GM23338 (cell line): ENCODE data around the gene GLS. TPM values are rescaled to one million over a fixed set of nuclear protein-coding genes. Genes with fewer than 3 reads are reported as not detected.

Experiments used
- ATAC-seq: fragments of 200-7000 bp; cut with Tn5 transposase; 3 replicates; pipeline ENCODE4 v1.9.1; 2020
- DNase-seq: peaks from one replicate; pipeline ENCODE4 v3.0.0-alpha.2; 2015; ENCODE audit warnings: low spot score
- H2AFZ ChIP-seq: fragments of 200-600 bp; sonication (generic); 2 replicates; pipeline ENCODE4 v1.8.0; 2016; ENCODE audit warnings: antibody characterized with exemption, mild to moderate bottlenecking, moderate library complexity
- H3F3A ChIP-seq: fragments of 200-600 bp; sonication (generic); replicated peaks from 2 replicates; pipeline ENCODE4 v1.8.0; 2017; ENCODE audit warnings: antibody characterized with exemption, mixed run types, low read depth
- H3K27ac ChIP-seq: fragments of 200-600 bp; sonication (generic); 2 replicates; pipeline ENCODE4 v1.6.1; 2016; ENCODE audit warnings: low read depth
- H3K27me3 ChIP-seq: fragments of 200-600 bp; sonication (generic); 2 replicates; pipeline ENCODE4 v1.8.0; 2016; ENCODE audit warnings: mild to moderate bottlenecking, mixed run types, moderate library complexity; ENCODE audit not compliant: insufficient read depth
- H3K36me3 ChIP-seq: fragments of 200-600 bp; sonication (generic); 2 replicates; pipeline ENCODE4 v1.8.0; 2016; ENCODE audit warnings: mild to moderate bottlenecking; ENCODE audit not compliant: insufficient read depth
- H3K4me1 ChIP-seq: fragments of 200-600 bp; sonication (generic); 2 replicates; pipeline ENCODE4 v1.8.0; 2016; ENCODE audit warnings: mild to moderate bottlenecking, moderate library complexity; ENCODE audit not compliant: insufficient read depth
- H3K4me2 ChIP-seq: fragments of 200-600 bp; sonication (generic); 2 replicates; pipeline ENCODE4 v1.7.1; 2017; ENCODE audit warnings: mixed run types
- H3K4me3 ChIP-seq: fragments of 200-600 bp; sonication (generic); 2 replicates; pipeline ENCODE4 v1.6.1; 2016; ENCODE audit warnings: mixed run types
- H3K79me2 ChIP-seq: fragments of 200-600 bp; sonication (generic); replicated peaks from 2 replicates; pipeline ENCODE4 v1.8.0; 2017; ENCODE audit warnings: mild to moderate bottlenecking; ENCODE audit not compliant: insufficient read depth
- H3K9me2 ChIP-seq: fragments of 200-600 bp; sonication (generic); 2 replicates; pipeline ENCODE4 v1.8.0; 2017; ENCODE audit not compliant: insufficient read depth
- H4K20me1 ChIP-seq: fragments of 200-600 bp; sonication (generic); replicated peaks from 2 replicates; pipeline ENCODE4 v1.8.0; 2017; ENCODE audit warnings: mild to moderate bottlenecking; ENCODE audit not compliant: insufficient read depth
- H3K27ac Mint-ChIP-seq: 2 replicates; pipeline ENCODE4 v1.8.0; 2020; ENCODE audit warnings: inconsistent platforms, mild to moderate bottlenecking, moderate library complexity, mixed read lengths
- H3K27me3 Mint-ChIP-seq: 3 replicates; pipeline ENCODE4 v1.8.0; 2022; ENCODE audit warnings: low read depth, mild to moderate bottlenecking, moderate library complexity, mixed read lengths, inconsistent platforms; ENCODE audit not compliant: insufficient read depth, poor library complexity
- H3K36me3 Mint-ChIP-seq: 3 replicates; pipeline ENCODE4 v1.8.0; 2021; ENCODE audit warnings: low read depth, mild to moderate bottlenecking, inconsistent platforms, moderate library complexity, mixed read lengths
- H3K4me1 Mint-ChIP-seq: 3 replicates; pipeline ENCODE4 v1.8.0; 2020; ENCODE audit warnings: mild to moderate bottlenecking, inconsistent platforms, mixed read lengths
- H3K4me3 Mint-ChIP-seq: 3 replicates; pipeline ENCODE4 v1.8.0; 2021; ENCODE audit warnings: moderate library complexity, mild to moderate bottlenecking, inconsistent platforms, mixed read lengths
- H3K9me3 Mint-ChIP-seq: 3 replicates; pipeline ENCODE4 v1.8.0; 2020; ENCODE audit warnings: moderate library complexity, mild to moderate bottlenecking, inconsistent platforms, mixed read lengths
- CREB1 ChIP-seq: fragments of 250-450 bp; sonication (Bioruptor Pico); IDR thresholded peaks from 2 replicates; pipeline ENCODE4 v1.5.0; 2020; ENCODE audit warnings: low read depth, mild to moderate bottlenecking, moderate library complexity
- ETS1 ChIP-seq: IDR thresholded peaks from 2 replicates; pipeline ENCODE4 v1.6.1; 2016; ENCODE audit warnings: antibody characterized with exemption
- EZH2 ChIP-seq: fragments of 200-600 bp; sonication (generic); IDR thresholded peaks from one replicate; pipeline ENCODE4 v1.8.0; 2017; ENCODE audit warnings: antibody characterized with exemption, mild to moderate bottlenecking, low read depth; ENCODE audit not compliant: unreplicated experiment
- EZH2phosphoT487 ChIP-seq: fragments of 200-600 bp; sonication (generic); IDR thresholded peaks from one replicate; pipeline ENCODE4 v1.8.1; 2018; ENCODE audit warnings: antibody characterized with exemption; ENCODE audit not compliant: unreplicated experiment
- JUNB ChIP-seq: IDR thresholded peaks from one replicate; pipeline ENCODE4 v1.6.1; 2016; ENCODE audit warnings: antibody characterized with exemption; ENCODE audit not compliant: unreplicated experiment
- NANOG ChIP-seq: IDR thresholded peaks from 2 replicates; pipeline ENCODE4 v1.6.1; 2016; ENCODE audit warnings: antibody characterized with exemption, borderline replicate concordance
- POLR2AphosphoS5 ChIP-seq: IDR thresholded peaks from 2 replicates; pipeline ENCODE4 v1.6.1; 2016; ENCODE audit warnings: antibody characterized with exemption, low read depth
- STAT1 ChIP-seq: IDR thresholded peaks from one replicate; pipeline ENCODE4 v1.6.1; 2016; ENCODE audit warnings: antibody characterized with exemption; ENCODE audit not compliant: unreplicated experiment
- ZNF114 ChIP-seq: fragments of 250-450 bp; sonication (Bioruptor Pico); IDR thresholded peaks from 2 replicates; pipeline ENCODE4 v1.5.0; 2020; ENCODE audit warnings: mild to moderate bottlenecking, moderate library complexity
- ZNF331 ChIP-seq: fragments of 250-450 bp; sonication (Bioruptor Pico); IDR thresholded peaks from 2 replicates; pipeline ENCODE4 v1.5.0; 2020; ENCODE audit warnings: low read depth, mild to moderate bottlenecking, moderate library complexity
- polyA plus RNA-seq: library from polyadenylated mRNA; unstranded; fragments of >200 nt; fragmentation: Nextera tagmentation; extraction: Ambion mirVana; gene quantifications from 2 replicates; pipeline ENCODE4 v1.2.1, GENCODE V29; 2016
- total RNA-seq: library from RNA; depleted of rRNA; stranded (reverse); fragments of >200 nt; shearing (Covaris generic); gene quantifications from 2 replicates; pipeline ENCODE4 v1.2.3, GENCODE V29; 2014
- TF ChIP-seq, protein P1 (sequence below): fragments of 250-450 bp; sonication (Bioruptor Pico); IDR thresholded peaks from 2 replicates; pipeline ENCODE4 v1.5.0; 2020; ENCODE audit warnings: mild to moderate bottlenecking, moderate library complexity
- TF ChIP-seq, protein P2 (sequence below): IDR thresholded peaks from one replicate; pipeline ENCODE4 v1.6.1; 2018; ENCODE audit warnings: antibody characterized with exemption; ENCODE audit not compliant: unreplicated experiment
- TF ChIP-seq, protein P3 (sequence below), 2 experiments: fragments of 200-600 bp in 1 of 2; sonication (generic) in 1 of 2; conservative IDR thresholded peaks; 2 replicates each; pipeline versions ENCODE4 v1.5.1 to v1.6.1; 2016 to 2017; ENCODE audit warnings: antibody characterized with exemption in 2 of 2, low read depth in 2 of 2, mild to moderate bottlenecking in 2 of 2, moderate library complexity in 1 of 2

Gene GLS
- total and polyA plus RNA-seq, 2 experiments from 2014 or later, result 38.1 to 172 TPM

- no peak overlapping the region for H3K4me3 ChIP-seq
- no peak overlapping the region for H3K4me3 Mint-ChIP-seq
- ATAC-seq, result no peak
- H3F3A ChIP-seq, result no peaks in the 10 kb centered on the region
- H3K4me1 ChIP-seq, result no peaks in the 10 kb centered on the region
- no peaks in the 10 kb centered on the region; the same call in 2 of the 3 replicates for H3K4me1 Mint-ChIP-seq
- peaks cover 78% of the 10 kb centered on the region for H3K36me3 Mint-ChIP-seq
- no peak overlapping the region for H2AFZ ChIP-seq
- no peaks in the 10 kb centered on the region for H3K27me3 ChIP-seq
- no peak for DNase-seq
- peaks cover 31% of the 10 kb centered on the region for H3K36me3 ChIP-seq
- no peaks in the 10 kb centered on the region for H3K27me3 Mint-ChIP-seq
- H4K20me1 ChIP-seq, result peaks cover 5% of the 10 kb centered on the region
- H3K9me3 Mint-ChIP-seq, result no peaks in the 10 kb centered on the region
- no peaks in the 10 kb centered on the region for H3K79me2 ChIP-seq
- H3K27ac ChIP-seq, result no peak overlapping the region
- TF ChIP-seq, protein P1, sequence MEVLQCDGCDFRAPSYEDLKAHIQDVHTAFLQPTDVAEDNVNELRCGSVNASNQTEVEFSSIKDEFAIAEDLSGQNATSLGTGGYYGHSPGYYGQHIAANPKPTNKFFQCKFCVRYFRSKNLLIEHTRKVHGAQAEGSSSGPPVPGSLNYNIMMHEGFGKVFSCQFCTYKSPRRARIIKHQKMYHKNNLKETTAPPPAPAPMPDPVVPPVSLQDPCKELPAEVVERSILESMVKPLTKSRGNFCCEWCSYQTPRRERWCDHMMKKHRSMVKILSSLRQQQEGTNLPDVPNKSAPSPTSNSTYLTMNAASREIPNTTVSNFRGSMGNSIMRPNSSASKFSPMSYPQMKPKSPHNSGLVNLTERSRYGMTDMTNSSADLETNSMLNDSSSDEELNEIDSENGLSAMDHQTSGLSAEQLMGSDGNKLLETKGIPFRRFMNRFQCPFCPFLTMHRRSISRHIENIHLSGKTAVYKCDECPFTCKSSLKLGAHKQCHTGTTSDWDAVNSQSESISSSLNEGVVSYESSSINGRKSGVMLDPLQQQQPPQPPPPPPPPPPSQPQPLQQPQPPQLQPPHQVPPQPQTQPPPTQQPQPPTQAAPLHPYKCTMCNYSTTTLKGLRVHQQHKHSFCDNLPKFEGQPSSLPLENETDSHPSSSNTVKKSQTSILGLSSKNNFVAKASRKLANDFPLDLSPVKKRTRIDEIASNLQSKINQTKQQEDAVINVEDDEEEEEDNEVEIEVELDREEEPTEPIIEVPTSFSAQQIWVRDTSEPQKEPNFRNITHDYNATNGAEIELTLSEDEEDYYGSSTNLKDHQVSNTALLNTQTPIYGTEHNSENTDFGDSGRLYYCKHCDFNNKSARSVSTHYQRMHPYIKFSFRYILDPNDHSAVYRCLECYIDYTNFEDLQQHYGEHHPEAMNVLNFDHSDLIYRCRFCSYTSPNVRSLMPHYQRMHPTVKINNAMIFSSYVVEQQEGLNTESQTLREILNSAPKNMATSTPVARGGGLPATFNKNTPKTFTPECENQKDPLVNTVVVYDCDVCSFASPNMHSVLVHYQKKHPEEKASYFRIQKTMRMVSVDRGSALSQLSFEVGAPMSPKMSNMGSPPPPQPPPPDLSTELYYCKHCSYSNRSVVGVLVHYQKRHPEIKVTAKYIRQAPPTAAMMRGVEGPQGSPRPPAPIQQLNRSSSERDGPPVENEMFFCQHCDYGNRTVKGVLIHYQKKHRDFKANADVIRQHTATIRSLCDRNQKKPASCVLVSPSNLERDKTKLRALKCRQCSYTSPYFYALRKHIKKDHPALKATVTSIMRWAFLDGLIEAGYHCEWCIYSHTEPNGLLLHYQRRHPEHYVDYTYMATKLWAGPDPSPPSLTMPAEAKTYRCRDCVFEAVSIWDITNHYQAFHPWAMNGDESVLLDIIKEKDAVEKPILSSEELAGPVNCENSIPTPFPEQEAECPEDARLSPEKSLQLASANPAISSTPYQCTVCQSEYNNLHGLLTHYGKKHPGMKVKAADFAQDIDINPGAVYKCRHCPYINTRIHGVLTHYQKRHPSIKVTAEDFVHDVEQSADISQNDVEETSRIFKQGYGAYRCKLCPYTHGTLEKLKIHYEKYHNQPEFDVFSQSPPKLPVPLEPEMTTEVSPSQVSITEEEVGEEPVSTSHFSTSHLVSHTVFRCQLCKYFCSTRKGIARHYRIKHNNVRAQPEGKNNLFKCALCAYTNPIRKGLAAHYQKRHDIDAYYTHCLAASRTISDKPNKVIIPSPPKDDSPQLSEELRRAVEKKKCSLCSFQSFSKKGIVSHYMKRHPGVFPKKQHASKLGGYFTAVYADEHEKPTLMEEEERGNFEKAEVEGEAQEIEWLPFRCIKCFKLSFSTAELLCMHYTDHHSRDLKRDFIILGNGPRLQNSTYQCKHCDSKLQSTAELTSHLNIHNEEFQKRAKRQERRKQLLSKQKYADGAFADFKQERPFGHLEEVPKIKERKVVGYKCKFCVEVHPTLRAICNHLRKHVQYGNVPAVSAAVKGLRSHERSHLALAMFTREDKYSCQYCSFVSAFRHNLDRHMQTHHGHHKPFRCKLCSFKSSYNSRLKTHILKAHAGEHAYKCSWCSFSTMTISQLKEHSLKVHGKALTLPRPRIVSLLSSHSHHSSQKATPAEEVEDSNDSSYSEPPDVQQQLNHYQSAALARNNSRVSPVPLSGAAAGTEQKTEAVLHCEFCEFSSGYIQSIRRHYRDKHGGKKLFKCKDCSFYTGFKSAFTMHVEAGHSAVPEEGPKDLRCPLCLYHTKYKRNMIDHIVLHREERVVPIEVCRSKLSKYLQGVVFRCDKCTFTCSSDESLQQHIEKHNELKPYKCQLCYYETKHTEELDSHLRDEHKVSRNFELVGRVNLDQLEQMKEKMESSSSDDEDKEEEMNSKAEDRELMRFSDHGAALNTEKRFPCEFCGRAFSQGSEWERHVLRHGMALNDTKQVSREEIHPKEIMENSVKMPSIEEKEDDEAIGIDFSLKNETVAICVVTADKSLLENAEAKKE (CRISPR knock-in tag), result no peak
- no peak for TF ChIP-seq STAT1
- no peak for TF ChIP-seq JUNB
- TF ChIP-seq ZNF114, result no peak
- no peak for TF ChIP-seq EZH2
- TF ChIP-seq, protein P2, sequence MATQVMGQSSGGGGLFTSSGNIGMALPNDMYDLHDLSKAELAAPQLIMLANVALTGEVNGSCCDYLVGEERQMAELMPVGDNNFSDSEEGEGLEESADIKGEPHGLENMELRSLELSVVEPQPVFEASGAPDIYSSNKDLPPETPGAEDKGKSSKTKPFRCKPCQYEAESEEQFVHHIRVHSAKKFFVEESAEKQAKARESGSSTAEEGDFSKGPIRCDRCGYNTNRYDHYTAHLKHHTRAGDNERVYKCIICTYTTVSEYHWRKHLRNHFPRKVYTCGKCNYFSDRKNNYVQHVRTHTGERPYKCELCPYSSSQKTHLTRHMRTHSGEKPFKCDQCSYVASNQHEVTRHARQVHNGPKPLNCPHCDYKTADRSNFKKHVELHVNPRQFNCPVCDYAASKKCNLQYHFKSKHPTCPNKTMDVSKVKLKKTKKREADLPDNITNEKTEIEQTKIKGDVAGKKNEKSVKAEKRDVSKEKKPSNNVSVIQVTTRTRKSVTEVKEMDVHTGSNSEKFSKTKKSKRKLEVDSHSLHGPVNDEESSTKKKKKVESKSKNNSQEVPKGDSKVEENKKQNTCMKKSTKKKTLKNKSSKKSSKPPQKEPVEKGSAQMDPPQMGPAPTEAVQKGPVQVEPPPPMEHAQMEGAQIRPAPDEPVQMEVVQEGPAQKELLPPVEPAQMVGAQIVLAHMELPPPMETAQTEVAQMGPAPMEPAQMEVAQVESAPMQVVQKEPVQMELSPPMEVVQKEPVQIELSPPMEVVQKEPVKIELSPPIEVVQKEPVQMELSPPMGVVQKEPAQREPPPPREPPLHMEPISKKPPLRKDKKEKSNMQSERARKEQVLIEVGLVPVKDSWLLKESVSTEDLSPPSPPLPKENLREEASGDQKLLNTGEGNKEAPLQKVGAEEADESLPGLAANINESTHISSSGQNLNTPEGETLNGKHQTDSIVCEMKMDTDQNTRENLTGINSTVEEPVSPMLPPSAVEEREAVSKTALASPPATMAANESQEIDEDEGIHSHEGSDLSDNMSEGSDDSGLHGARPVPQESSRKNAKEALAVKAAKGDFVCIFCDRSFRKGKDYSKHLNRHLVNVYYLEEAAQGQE, result no peak
- TF ChIP-seq CREB1, result no peak
- TF ChIP-seq ZNF331, result no peak
- TF ChIP-seq ETS1, result no peak
- TF ChIP-seq POLR2AphosphoS5, result no peak
- no peak for TF ChIP-seq NANOG
- TF ChIP-seq, protein P3, sequence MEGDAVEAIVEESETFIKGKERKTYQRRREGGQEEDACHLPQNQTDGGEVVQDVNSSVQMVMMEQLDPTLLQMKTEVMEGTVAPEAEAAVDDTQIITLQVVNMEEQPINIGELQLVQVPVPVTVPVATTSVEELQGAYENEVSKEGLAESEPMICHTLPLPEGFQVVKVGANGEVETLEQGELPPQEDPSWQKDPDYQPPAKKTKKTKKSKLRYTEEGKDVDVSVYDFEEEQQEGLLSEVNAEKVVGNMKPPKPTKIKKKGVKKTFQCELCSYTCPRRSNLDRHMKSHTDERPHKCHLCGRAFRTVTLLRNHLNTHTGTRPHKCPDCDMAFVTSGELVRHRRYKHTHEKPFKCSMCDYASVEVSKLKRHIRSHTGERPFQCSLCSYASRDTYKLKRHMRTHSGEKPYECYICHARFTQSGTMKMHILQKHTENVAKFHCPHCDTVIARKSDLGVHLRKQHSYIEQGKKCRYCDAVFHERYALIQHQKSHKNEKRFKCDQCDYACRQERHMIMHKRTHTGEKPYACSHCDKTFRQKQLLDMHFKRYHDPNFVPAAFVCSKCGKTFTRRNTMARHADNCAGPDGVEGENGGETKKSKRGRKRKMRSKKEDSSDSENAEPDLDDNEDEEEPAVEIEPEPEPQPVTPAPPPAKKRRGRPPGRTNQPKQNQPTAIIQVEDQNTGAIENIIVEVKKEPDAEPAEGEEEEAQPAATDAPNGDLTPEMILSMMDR (conservative IDR thresholded peaks at IDR 0.05; ENCODE audit: low read depth in 2 of 2), result no peak
- TF ChIP-seq EZH2phosphoT487, result no peak
- H3K4me2 ChIP-seq, result no peak overlapping the region
- no peaks in the 10 kb centered on the region for H3K9me2 ChIP-seq
- no peak overlapping the region for H3K27ac Mint-ChIP-seq
Observed at GRCh38 chr2:190990132-190990531, 109.5 kb downstream of the GLS start.
